H9 (cell line): ENCODE data around the gene GALE. TPM values are rescaled to one million over a fixed set of nuclear protein-coding genes. Genes with fewer than 3 reads are reported as not detected.

ENCODE experiments used
- DNase-seq: peaks from one replicate; pipeline ENCODE4 v3.0.0-alpha.2; 2017
- H2AFZ ChIP-seq: one replicate; pipeline ENCODE4 v1.6.1; 2013; ENCODE audit warnings: mild to moderate bottlenecking, low read length, control low read depth, moderate library complexity
- H2AK5ac ChIP-seq: 2 replicates; pipeline ENCODE4 v1.6.1; 2013; ENCODE audit warnings: low read length, control low read depth, mixed read lengths; ENCODE audit not compliant: insufficient read length
- H2BK120ac ChIP-seq: one replicate; pipeline ENCODE4 v1.6.1; 2013; ENCODE audit warnings: low read depth, mild to moderate bottlenecking, low read length, control low read depth, inconsistent platforms; ENCODE audit not compliant: poor library complexity, severe bottlenecking
- H2BK12ac ChIP-seq: 2 replicates; pipeline ENCODE4 v1.6.1; 2013; ENCODE audit warnings: low read length, control low read depth, mixed read lengths, low read depth; ENCODE audit not compliant: insufficient read length
- H2BK15ac ChIP-seq: 2 replicates; pipeline ENCODE4 v1.6.1; 2013; ENCODE audit warnings: low read depth, low read length, control low read depth
- H2BK20ac ChIP-seq: one replicate; pipeline ENCODE4 v1.6.1; 2013; ENCODE audit warnings: low read depth, mild to moderate bottlenecking, low read length, control low read depth, inconsistent platforms; ENCODE audit not compliant: poor library complexity, severe bottlenecking
- H2BK5ac ChIP-seq: 2 replicates; pipeline ENCODE4 v1.6.1; 2013; ENCODE audit warnings: low read length, control low read depth, mixed read lengths; ENCODE audit not compliant: insufficient read length
- H3K14ac ChIP-seq: 2 replicates; pipeline ENCODE4 v1.6.1; 2013; ENCODE audit warnings: low read length, control low read depth; ENCODE audit not compliant: insufficient read depth
- H3K18ac ChIP-seq: 2 replicates; pipeline ENCODE4 v1.6.1; 2013; ENCODE audit warnings: low read depth, mild to moderate bottlenecking, mixed read lengths, low read length, control low read depth; ENCODE audit not compliant: insufficient read length
- H3K23ac ChIP-seq: 2 replicates; pipeline ENCODE4 v1.6.1; 2013; ENCODE audit warnings: low read length, control low read depth, mixed read lengths, low read depth; ENCODE audit not compliant: insufficient read length
- H3K23me2 ChIP-seq: 2 replicates; pipeline ENCODE4 v1.6.1; 2013; ENCODE audit warnings: low read depth, mild to moderate bottlenecking, mixed read lengths, low read length, control low read depth; ENCODE audit not compliant: insufficient read length, poor library complexity, severe bottlenecking
- H3K27ac ChIP-seq: 2 replicates; pipeline ENCODE4 v1.5.1; 2013; ENCODE audit warnings: low read length, control low read depth, mixed read lengths, low read depth; ENCODE audit not compliant: insufficient read length
- H3K27me3 ChIP-seq: 2 replicates; pipeline ENCODE4 v1.6.1; 2013; ENCODE audit warnings: low read length, control low read depth, inconsistent platforms; ENCODE audit not compliant: insufficient read depth
- H3K4ac ChIP-seq: 2 replicates; pipeline ENCODE4 v1.6.1; 2013; ENCODE audit warnings: low read depth, mild to moderate bottlenecking, control low read depth, inconsistent platforms, low read length, moderate library complexity
- H3K4me1 ChIP-seq: 2 replicates; pipeline ENCODE4 v1.6.1; 2013; ENCODE audit warnings: low read length, control low read depth, inconsistent platforms; ENCODE audit not compliant: insufficient read depth
- H3K4me2 ChIP-seq: 2 replicates; pipeline ENCODE4 v1.6.1; 2013; ENCODE audit warnings: low read length, control low read depth, mixed read lengths; ENCODE audit not compliant: insufficient read length, insufficient read depth
- H3K56ac ChIP-seq: 2 replicates; pipeline ENCODE4 v1.6.1; 2013; ENCODE audit warnings: low read depth, mild to moderate bottlenecking, mixed read lengths, low read length, control low read depth; ENCODE audit not compliant: insufficient read length
- H3K79me1 ChIP-seq: 2 replicates; pipeline ENCODE4 v1.6.1; 2013; ENCODE audit warnings: low read depth, mild to moderate bottlenecking, moderate library complexity, low read length, control low read depth, inconsistent platforms; ENCODE audit not compliant: insufficient read depth, poor library complexity, severe bottlenecking
- H3K79me2 ChIP-seq: 2 replicates; pipeline ENCODE4 v1.6.1; 2013; ENCODE audit warnings: low read length, control low read depth, inconsistent platforms; ENCODE audit not compliant: insufficient read depth
- H3K9ac ChIP-seq: 2 replicates; pipeline ENCODE4 v1.6.1; 2013; ENCODE audit warnings: low read length, control low read depth, mixed read lengths; ENCODE audit not compliant: insufficient read length; ENCODE audit errors: extremely low read depth
- H3K9me3 ChIP-seq: one replicate; pipeline ENCODE4 v1.6.1; 2013; ENCODE audit warnings: low read depth, low read length, inconsistent platforms; ENCODE audit not compliant: control insufficient read depth
- H3T11ph ChIP-seq: one replicate; pipeline ENCODE4 v1.6.1; 2013; ENCODE audit warnings: mild to moderate bottlenecking, low read length, control low read depth, inconsistent platforms
- H4K20me1 ChIP-seq: one replicate; pipeline ENCODE4 v1.6.1; 2013; ENCODE audit not compliant: control insufficient read depth, insufficient read length, insufficient read depth
- H4K5ac ChIP-seq: 2 replicates; pipeline ENCODE4 v1.6.1; 2013; ENCODE audit warnings: low read depth, mild to moderate bottlenecking, mixed read lengths, low read length, control low read depth; ENCODE audit not compliant: insufficient read length
- H4K8ac ChIP-seq: replicated peaks from 2 replicates; pipeline ENCODE4 v1.6.1; 2013; ENCODE audit warnings: low read length, control low read depth, mixed read lengths, low read depth; ENCODE audit not compliant: insufficient read length
- H4K91ac ChIP-seq: 2 replicates; pipeline ENCODE4 v1.6.1; 2013; ENCODE audit warnings: low read depth, mild to moderate bottlenecking, moderate library complexity, mixed read lengths, low read length, control low read depth; ENCODE audit not compliant: insufficient read length
- H3K27ac Mint-ChIP-seq, 3 experiments: 2 replicates in 2 of 3; 3 replicates in 1 of 3; pipeline ENCODE4 v1.8.0; 2020 to 2021; ENCODE audit warnings: mixed read lengths in 3 of 3, mild to moderate bottlenecking in 1 of 3, moderate library complexity in 1 of 3
- H3K27me3 Mint-ChIP-seq: 2 replicates; pipeline ENCODE4 v1.8.0; 2021; ENCODE audit warnings: low read depth, mild to moderate bottlenecking, moderate library complexity, mixed read lengths
- H3K36me3 Mint-ChIP-seq, 3 experiments: 2 replicates in 2 of 3; 3 replicates in 1 of 3; pipeline ENCODE4 v1.8.0; 2020 to 2021; ENCODE audit warnings: low read depth in 3 of 3, mixed read lengths in 3 of 3; ENCODE audit not compliant: insufficient read depth in 1 of 3
- H3K4me1 Mint-ChIP-seq, 2 experiments: 2 replicates each; pipeline ENCODE4 v1.8.0; 2020; ENCODE audit warnings: mixed read lengths in 2 of 2
- H3K4me3 Mint-ChIP-seq, 2 experiments: 2 replicates in 1 of 2; 3 replicates in 1 of 2; pipeline ENCODE4 v1.8.0; 2020 to 2021; ENCODE audit warnings: mild to moderate bottlenecking in 2 of 2, mixed read lengths in 2 of 2, moderate library complexity in 1 of 2
- H3K9me3 Mint-ChIP-seq, 2 experiments: 2 replicates in 1 of 2; 3 replicates in 1 of 2; pipeline ENCODE4 v1.8.0; 2020; ENCODE audit warnings: mild to moderate bottlenecking in 2 of 2, mixed read lengths in 2 of 2, moderate library complexity in 1 of 2
- CTCF ChIP-seq: fragments of 200-600 bp; sonication (generic); conservative IDR thresholded peaks from 3 replicates; pipeline ENCODE4 v1.8.0; 2021; ENCODE audit warnings: antibody characterized with exemption, mild to moderate bottlenecking
- WGBS: extraction: QIAGEN DNeasy Blood & Tissue Kit; methylation state at CpG from one replicate; pipeline ENCODE4 v1.1.7; 2013; ENCODE audit warnings: missing lambda C conversion rate, low lambda C conversion rate, mixed read lengths; ENCODE audit not compliant: insufficient read length; ENCODE audit errors: extremely low coverage; 5-methylcytosine and 5-hydroxymethylcytosine counted together
- total RNA-seq: library from RNA; stranded (reverse); gene quantifications from 2 replicates; pipeline ENCODE4 v1.2.1, GENCODE V29; 2021

Gene GALE
- total RNA-seq, 1 experiment from 2014 or later, result 36.0 TPM

- Mint-ChIP-seq H3K27ac (peak overlapping the region in 1 of 3 experiments; percentile 81; a peak in 1 of 7 replicates), H3K36me3 (peaks cover 0 to 10% (median 6%) of the 10 kb centered on the region in 3 experiments; a peak in 4 of 7 replicates), H3K9me3 (no peaks in the 10 kb centered on the region), H3K4me1 (peaks cover 9 to 10% of the 10 kb centered on the region in 2 experiments), H3K27me3 (peaks cover 3% of the 10 kb centered on the region), H3K4me3 (no peak overlapping the region)
- no peak overlapping the region for H3K56ac ChIP-seq
- H4K20me1 ChIP-seq, result no peaks in the 10 kb centered on the region
- H2AFZ ChIP-seq, result no peak overlapping the region
- H3K9me3 ChIP-seq, result no peaks in the 10 kb centered on the region
- no peak overlapping the region for H3T11ph ChIP-seq
- H3K4ac ChIP-seq, result no peak overlapping the region
- no peak for TF ChIP-seq CTCF
- no peak overlapping the region for H3K9ac ChIP-seq
- no peaks in the 10 kb centered on the region for H3K4me1 ChIP-seq
- no peak overlapping the region for H2BK20ac ChIP-seq
- H3K14ac ChIP-seq, result no peak overlapping the region
- no peak overlapping the region for H2BK5ac ChIP-seq
- no peak overlapping the region for H2BK15ac ChIP-seq
- H3K23ac ChIP-seq, result no peak overlapping the region
- H3K79me1 ChIP-seq, result no peaks in the 10 kb centered on the region
- no peaks in the 10 kb centered on the region for H3K79me2 ChIP-seq
- no peaks in the 10 kb centered on the region for H3K23me2 ChIP-seq
- H2AK5ac ChIP-seq, result no peak overlapping the region
- no peak for DNase-seq
- H4K91ac ChIP-seq, result no peak overlapping the region
- H2BK12ac ChIP-seq, result no peak overlapping the region
- no peak overlapping the region for H2BK120ac ChIP-seq
- no peak overlapping the region for H4K5ac ChIP-seq
- no CpG with 5 or more reads among the region's 3 CpGs for WGBS
- no peak overlapping the region for H3K4me2 ChIP-seq
- no peak overlapping the region for H3K27ac ChIP-seq
- no peak overlapping the region for H3K18ac ChIP-seq
- no peaks in the 10 kb centered on the region for H3K27me3 ChIP-seq
- no peak overlapping the region for H4K8ac ChIP-seq
These were observed 6.9 kb upstream of the GALE start for GRCh38 chr1:23807453-23807852.
